ENCODE results near the gene MT1HL1.
"Not testable (repeated sequence)": the region's sequence is repeated elsewhere in the genome, so short reads cannot be mapped to it uniquely, and the experiment has no call there.

The MT1HL1 gene

DNA sequence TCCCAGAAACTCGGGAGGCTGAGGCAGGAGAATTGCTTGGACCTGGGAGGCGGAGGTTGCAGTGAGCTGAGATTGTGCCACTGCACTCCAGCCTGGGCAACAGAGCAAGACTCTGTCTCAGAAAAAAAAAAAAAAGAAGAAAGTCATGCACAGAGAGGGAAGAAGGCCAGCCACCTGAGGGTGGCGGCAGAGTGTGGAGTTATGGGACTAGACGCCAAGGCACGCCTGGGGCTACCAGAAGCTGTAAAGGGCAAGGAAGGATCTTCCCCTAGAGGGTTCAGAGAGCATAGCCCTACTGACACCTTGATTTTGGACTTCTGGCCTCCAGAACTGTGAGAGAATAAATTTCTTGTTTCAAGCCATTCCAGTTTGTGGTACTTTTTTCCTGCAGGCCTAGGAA lies 30.2 kb downstream of the MT1HL1 start:
- not testable (repeated sequence) for H3K4ac ChIP-seq (ENCODE audit: low read depth, low read length); H3K9ac ChIP-seq (ENCODE audit: low read length); H2BK15ac ChIP-seq (replicated peaks; ENCODE audit: low read depth); H3K79me2 ChIP-seq (ENCODE audit: control insufficient read depth, insufficient read depth, low read length); H2BK5ac ChIP-seq (ENCODE audit: low read length); H2AK5ac ChIP-seq (ENCODE audit: low read length); H4K8ac ChIP-seq (ENCODE audit: low read depth, low read length); H3K79me1 ChIP-seq (ENCODE audit: low read length); H4K5ac ChIP-seq (ENCODE audit: low read length); DNase-seq; H2BK120ac ChIP-seq (ENCODE audit: low read depth, low read length); H3K4me1 ChIP-seq (ENCODE audit: control insufficient read depth, low read depth, low read length); H3K23ac ChIP-seq (ENCODE audit: low read length); H3K4me3 ChIP-seq (ENCODE audit: low read length); H3K18ac ChIP-seq (ENCODE audit: low read length); H3K27me3 ChIP-seq (ENCODE audit: insufficient read depth, low read length, poor library complexity); H3K56ac ChIP-seq (ENCODE audit: low read length); H3K4me2 ChIP-seq (ENCODE audit: low read length); H3K36me3 ChIP-seq (ENCODE audit: control insufficient read depth, insufficient read depth, low read length); H3K27ac ChIP-seq (ENCODE audit: low read depth, low read length)
- WGBS (ENCODE audit: extremely low coverage, insufficient coverage, low lambda C conversion rate): no CpG with 5 or more reads among the region's 5 CpGs

DNA sequence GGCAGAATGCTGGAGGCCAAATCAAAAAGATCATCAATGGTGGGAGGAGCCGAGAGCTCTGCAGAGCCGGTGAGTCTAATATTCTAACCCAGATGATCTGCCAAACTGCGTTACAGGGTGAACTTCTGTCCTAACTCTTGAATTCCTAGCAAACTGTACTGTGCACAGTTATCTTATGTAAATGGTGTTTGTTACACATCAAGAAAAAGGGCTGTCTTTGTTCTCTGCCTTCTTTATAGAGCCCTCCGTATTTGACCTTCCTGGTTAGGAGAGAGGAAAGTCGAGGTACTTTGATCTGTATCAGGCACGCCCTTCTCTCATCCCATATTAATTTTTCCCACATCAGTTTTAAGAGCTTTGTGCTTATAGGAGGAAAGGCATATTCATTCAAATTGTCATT lies 37.6 kb downstream of the MT1HL1 start:
- no peak overlapping the region for H3K56ac ChIP-seq (ENCODE audit: low read length)
- H3K79me1 ChIP-seq (ENCODE audit: low read length): no peaks in the 10 kb centered on the region
- no peak overlapping the region for H3K23ac ChIP-seq (ENCODE audit: low read length)
- no peak overlapping the region for H3K18ac ChIP-seq (ENCODE audit: low read length)
- H4K5ac ChIP-seq (ENCODE audit: low read length): no peak overlapping the region
- H3K4me2 ChIP-seq (ENCODE audit: low read length): no peak overlapping the region
- H2AK5ac ChIP-seq (ENCODE audit: low read length): no peak overlapping the region
- no peaks in the 10 kb centered on the region for H3K36me3 ChIP-seq (ENCODE audit: control insufficient read depth, insufficient read depth, low read length)
- no peaks in the 10 kb centered on the region for H3K79me2 ChIP-seq (ENCODE audit: control insufficient read depth, insufficient read depth, low read length)
- no peak for DNase-seq
- no peak overlapping the region for H3K4ac ChIP-seq (ENCODE audit: low read depth, low read length)
- H2BK120ac ChIP-seq (ENCODE audit: low read depth, low read length): no peak overlapping the region
- no peak overlapping the region for H3K27ac ChIP-seq (ENCODE audit: low read depth, low read length)
- no peak overlapping the region for H4K8ac ChIP-seq (ENCODE audit: low read depth, low read length)
- H3K4me1 ChIP-seq (ENCODE audit: control insufficient read depth, low read depth, low read length): no peaks in the 10 kb centered on the region
- H2BK5ac ChIP-seq (ENCODE audit: low read length): no peak overlapping the region
- WGBS (ENCODE audit: extremely low coverage, insufficient coverage, low lambda C conversion rate): no CpG with 5 or more reads among the region's 6 CpGs
- H3K4me3 ChIP-seq (ENCODE audit: low read length): no peak overlapping the region
- no peaks in the 10 kb centered on the region for H3K27me3 ChIP-seq (ENCODE audit: insufficient read depth, low read length, poor library complexity)
- H2BK15ac ChIP-seq (replicated peaks; ENCODE audit: low read depth): no peak overlapping the region
- H3K9ac ChIP-seq (ENCODE audit: low read length): no peak overlapping the region

DNA sequence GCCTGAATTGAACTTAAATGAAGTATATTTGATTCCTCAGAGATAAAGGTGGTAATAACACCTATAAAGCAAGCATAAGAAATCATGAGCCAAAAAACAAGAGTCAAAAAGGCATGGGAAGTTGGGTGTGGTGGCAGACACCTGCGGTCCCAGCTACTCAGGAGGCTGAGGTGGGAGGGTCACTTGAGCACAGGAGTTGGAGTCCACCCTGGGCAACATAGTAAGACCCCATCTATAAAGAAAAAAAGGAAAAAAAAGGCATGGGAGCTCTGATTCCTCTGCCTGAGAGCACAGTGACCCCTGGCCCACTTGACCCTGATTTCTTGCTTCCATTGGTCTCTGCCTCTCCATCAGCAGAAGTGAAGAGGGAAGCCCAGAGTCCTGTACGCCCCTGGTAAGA lies 40.3 kb downstream of the MT1HL1 start:
- Histone ChIP-seq H2BK5ac (ENCODE audit: low read length) (no peak overlapping the region), H3K18ac (ENCODE audit: low read length) (no peak overlapping the region), H3K4ac (ENCODE audit: low read depth, low read length) (no peak overlapping the region), H3K23ac (ENCODE audit: low read length) (no peak overlapping the region), H3K36me3 (ENCODE audit: control insufficient read depth, insufficient read depth, low read length) (no peaks in the 10 kb centered on the region), H3K9ac (ENCODE audit: low read length) (no peak overlapping the region), H3K79me2 (ENCODE audit: control insufficient read depth, insufficient read depth, low read length) (no peaks in the 10 kb centered on the region), H4K8ac (ENCODE audit: low read depth, low read length) (no peak overlapping the region), H3K79me1 (ENCODE audit: low read length) (no peaks in the 10 kb centered on the region), H3K56ac (ENCODE audit: low read length) (no peak overlapping the region), H3K27ac (ENCODE audit: low read depth, low read length) (no peak overlapping the region), H2BK15ac (replicated peaks; ENCODE audit: low read depth) (no peak overlapping the region), H3K27me3 (ENCODE audit: insufficient read depth, low read length, poor library complexity) (no peaks in the 10 kb centered on the region), H4K5ac (ENCODE audit: low read length) (no peak overlapping the region), H3K4me1 (ENCODE audit: control insufficient read depth, low read depth, low read length) (no peaks in the 10 kb centered on the region), H2AK5ac (ENCODE audit: low read length) (no peak overlapping the region), H3K4me2 (ENCODE audit: low read length) (no peak overlapping the region), H2BK120ac (ENCODE audit: low read depth, low read length) (no peak overlapping the region), H3K4me3 (ENCODE audit: low read length) (no peak overlapping the region)
- DNase-seq: no peak
- WGBS (ENCODE audit: extremely low coverage, insufficient coverage, low lambda C conversion rate): no CpG with 5 or more reads among the region's 2 CpGs

DNA sequence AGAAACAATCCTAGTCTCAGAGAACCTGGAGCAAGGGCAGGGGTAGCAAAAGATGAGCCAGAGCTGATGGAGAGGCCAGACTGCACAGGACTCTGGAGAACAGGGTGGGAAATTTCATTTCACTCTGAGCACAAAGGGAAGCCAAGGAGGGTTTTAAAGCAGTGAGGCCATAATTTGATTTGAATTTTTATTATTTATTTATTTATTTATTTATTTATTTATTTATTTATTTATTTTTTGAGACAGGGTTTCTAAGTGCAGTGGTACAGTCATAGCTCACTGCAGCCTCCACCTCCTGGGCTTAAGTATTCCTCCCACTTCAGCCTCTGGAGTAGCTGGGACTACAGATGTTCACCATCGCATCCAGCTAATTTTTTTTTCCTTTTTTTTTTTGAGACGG lies 45.1 kb downstream of the MT1HL1 start:
- Histone ChIP-seq H3K9ac (ENCODE audit: low read length) (no peak overlapping the region), H4K5ac (ENCODE audit: low read length) (no peak overlapping the region), H3K23ac (ENCODE audit: low read length) (no peak overlapping the region), H4K8ac (ENCODE audit: low read depth, low read length) (no peak overlapping the region), H3K4me2 (ENCODE audit: low read length) (no peak overlapping the region), H3K4me1 (ENCODE audit: control insufficient read depth, low read depth, low read length) (no peaks in the 10 kb centered on the region), H3K79me1 (ENCODE audit: low read length) (no peaks in the 10 kb centered on the region), H2BK120ac (ENCODE audit: low read depth, low read length) (no peak overlapping the region), H2AK5ac (ENCODE audit: low read length) (no peak overlapping the region), H3K4me3 (ENCODE audit: low read length) (no peak overlapping the region), H3K79me2 (ENCODE audit: control insufficient read depth, insufficient read depth, low read length) (no peaks in the 10 kb centered on the region), H3K27me3 (ENCODE audit: insufficient read depth, low read length, poor library complexity) (no peaks in the 10 kb centered on the region), H3K4ac (ENCODE audit: low read depth, low read length) (no peak overlapping the region), H3K36me3 (ENCODE audit: control insufficient read depth, insufficient read depth, low read length) (no peaks in the 10 kb centered on the region), H3K27ac (ENCODE audit: low read depth, low read length) (no peak overlapping the region), H3K18ac (ENCODE audit: low read length) (no peak overlapping the region), H2BK15ac (replicated peaks; ENCODE audit: low read depth) (no peak overlapping the region), H3K56ac (ENCODE audit: low read length) (no peak overlapping the region), H2BK5ac (ENCODE audit: low read length) (no peak overlapping the region)
- no peak for DNase-seq
- WGBS (ENCODE audit: extremely low coverage, insufficient coverage, low lambda C conversion rate): no CpG with 5 or more reads among the region's 2 CpGs

DNA sequence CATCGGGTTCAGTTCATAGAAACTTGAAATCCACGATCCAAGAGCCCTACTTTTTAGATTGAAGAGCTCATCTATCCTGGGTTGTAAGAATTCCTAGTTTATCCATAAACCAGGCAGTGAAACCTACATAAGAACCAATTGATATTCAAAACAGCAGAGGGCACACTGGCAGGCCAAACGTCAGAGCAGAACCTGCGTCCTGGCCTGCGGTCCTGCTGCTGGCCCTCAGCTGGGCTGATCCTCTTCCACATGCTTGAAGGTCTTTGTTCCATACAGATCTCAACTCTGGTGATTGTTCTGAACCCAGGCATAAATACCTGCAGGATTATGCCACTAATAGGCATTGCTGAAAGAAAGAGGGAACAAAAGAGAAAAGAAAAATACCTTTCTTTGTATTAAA lies 47.0 kb downstream of the MT1HL1 start:
- Histone ChIP-seq H3K4me3 (ENCODE audit: low read length) (no peak overlapping the region), H3K4me1 (ENCODE audit: control insufficient read depth, low read depth, low read length) (peaks cover 5% of the 10 kb centered on the region), H3K56ac (ENCODE audit: low read length) (no peak overlapping the region), H3K27me3 (ENCODE audit: insufficient read depth, low read length, poor library complexity) (no peaks in the 10 kb centered on the region), H3K4ac (ENCODE audit: low read depth, low read length) (no peak overlapping the region), H3K4me2 (ENCODE audit: low read length) (no peak overlapping the region), H4K8ac (ENCODE audit: low read depth, low read length) (no peak overlapping the region), H2BK120ac (ENCODE audit: low read depth, low read length) (no peak overlapping the region), H3K18ac (ENCODE audit: low read length) (no peak overlapping the region), H3K27ac (ENCODE audit: low read depth, low read length) (no peak overlapping the region), H2BK15ac (replicated peaks; ENCODE audit: low read depth) (no peak overlapping the region), H4K5ac (ENCODE audit: low read length) (no peak overlapping the region), H3K9ac (ENCODE audit: low read length) (no peak overlapping the region), H3K79me2 (ENCODE audit: control insufficient read depth, insufficient read depth, low read length) (no peaks in the 10 kb centered on the region), H3K36me3 (ENCODE audit: control insufficient read depth, insufficient read depth, low read length) (no peaks in the 10 kb centered on the region), H3K23ac (ENCODE audit: low read length) (no peak overlapping the region), H2AK5ac (ENCODE audit: low read length) (no peak overlapping the region), H2BK5ac (ENCODE audit: low read length) (no peak overlapping the region), H3K79me1 (ENCODE audit: low read length) (no peaks in the 10 kb centered on the region)
- no peak for DNase-seq
- WGBS (ENCODE audit: extremely low coverage, insufficient coverage, low lambda C conversion rate): no CpG with 5 or more reads among the region's 5 CpGs
